NB4 (cell line): ENCODE results near the gene LRP6.

Experiments used
- CTCF ChIP-seq: IDR thresholded peaks from one replicate; pipeline ENCODE4 v1.5.1; 2012; ENCODE audit warnings: low read depth, low read length
- POLR2A ChIP-seq: IDR thresholded peaks from 2 replicates; pipeline ENCODE4 v1.6.1; 2011; ENCODE audit warnings: mild to moderate bottlenecking; ENCODE audit not compliant: insufficient read length; ENCODE audit errors: extremely low read depth

- no peak for TF ChIP-seq CTCF
- no peak for TF ChIP-seq POLR2A
Measured at GRCh38 chr12:12167847-12168246, 99.0 kb downstream of the LRP6 start.
